Caco-2 (cell line): ENCODE results near the gene SMARCA4. TPM values are rescaled to one million over a fixed set of nuclear protein-coding genes. Genes with fewer than 3 reads are reported as not detected.
"Not testable (repeated sequence)": the region's sequence is repeated elsewhere in the genome, so short reads cannot be mapped to it uniquely, and the experiment has no call there.

Experiments
- BruUV-seq: library from RNA; stranded (reverse); fragments of 400-500 nt; replicated peaks from 2 replicates; lab custom pipeline; 2021; lab: Mats Ljungman, UMichigan
- CTCF ChIA-PET: fragments of 300-600 bp; sonication (Branson Sonifier 250); formaldehyde crosslinking; loops from one replicate; lab custom pipeline; 2022; ENCODE audit warnings: antibody characterized with exemption; lab: Charles Lee
- POLR2A ChIA-PET: fragments of 300-600 bp; sonication (Branson Sonifier 250); formaldehyde crosslinking; loops from one replicate; lab custom pipeline; 2022; ENCODE audit warnings: antibody characterized with exemption; lab: Charles Lee
- DNase-seq, 2 experiments: peaks; one replicate each; pipeline versions ENCODE4 v3.0.0 to v3.0.0-alpha.2; 2020 to 2022
- H3K27me3 ChIP-seq: replicated peaks from 2 replicates; pipeline ENCODE4 v1.6.0; 2011; ENCODE audit warnings: low read length; ENCODE audit not compliant: control insufficient read depth, insufficient read depth
- H3K36me3 ChIP-seq: 2 replicates; pipeline ENCODE4 v1.5.1; 2011; ENCODE audit warnings: low read length; ENCODE audit not compliant: control insufficient read depth, insufficient read depth
- H3K4me1 ChIP-seq: fragments of 250-450 bp; sonication (Bioruptor Pico); 2 replicates; pipeline ENCODE4 v1.5.1; 2020; ENCODE audit warnings: mild to moderate bottlenecking
- H3K4me3 ChIP-seq: 2 replicates; pipeline ENCODE4 v1.5.1; 2011; ENCODE audit warnings: low read depth, mild to moderate bottlenecking, control low read depth, low read length
- H3K9me3 ChIP-seq: fragments of 250-450 bp; sonication (Bioruptor Pico); 2 replicates; pipeline ENCODE4 v1.5.1; 2020; ENCODE audit warnings: mild to moderate bottlenecking, moderate library complexity
- H3K27ac Mint-ChIP-seq: one replicate; pipeline ENCODE4 v1.8.0; 2022; ENCODE audit warnings: mixed read lengths; ENCODE audit not compliant: unreplicated experiment
- H3K27me3 Mint-ChIP-seq: one replicate; pipeline ENCODE4 v1.8.0; 2022; ENCODE audit warnings: mixed read lengths; ENCODE audit not compliant: insufficient read depth, unreplicated experiment
- H3K36me3 Mint-ChIP-seq: one replicate; pipeline ENCODE4 v1.8.0; 2022; ENCODE audit warnings: mild to moderate bottlenecking, mixed read lengths; ENCODE audit not compliant: insufficient read depth, unreplicated experiment
- H3K4me1 Mint-ChIP-seq: one replicate; pipeline ENCODE4 v1.8.0; 2022; ENCODE audit warnings: low read depth, mixed read lengths; ENCODE audit not compliant: unreplicated experiment
- H3K4me3 Mint-ChIP-seq: one replicate; pipeline ENCODE4 v1.8.0; 2022; ENCODE audit warnings: mild to moderate bottlenecking, moderate library complexity, mixed read lengths; ENCODE audit not compliant: unreplicated experiment
- H3K9me3 Mint-ChIP-seq: one replicate; pipeline ENCODE4 v1.8.0; 2022; ENCODE audit warnings: mixed read lengths; ENCODE audit not compliant: unreplicated experiment
- CTCF ChIP-seq, 2 experiments: fragments of 200-600 bp in 1 of 2; IDR thresholded peaks; 1 replicate in 1 of 2; 2 replicates in 1 of 2; pipeline versions ENCODE4 v1.5.1 to v1.8.0; 2011 to 2022; ENCODE audit warnings: antibody characterized with exemption in 1 of 2, control low read depth in 1 of 2, inconsistent platforms in 1 of 2, low read depth in 1 of 2, low read length in 1 of 2, mild to moderate bottlenecking in 1 of 2, moderate library complexity in 1 of 2; ENCODE audit not compliant: insufficient read depth in 1 of 2, severe bottlenecking in 1 of 2, unreplicated experiment in 1 of 2
- intact Hi-C: fragments of 100-400 bp; cut with micrococcal nuclease; formaldehyde crosslinking; loops from one replicate; pipeline ENCODE4 v1.10.0; 2022; ENCODE audit not compliant: unreplicated experiment
- total RNA-seq: library from RNA; stranded (reverse); gene quantifications from 2 replicates; pipeline ENCODE4 v1.2.3, GENCODE V29; 2022

SMARCA4 gene
- total RNA-seq, 1 experiment from 2014 or later, result 171 TPM

- CTCF ChIA-PET, H3K27me3 Mint-ChIP-seq, H3K4me1 Mint-ChIP-seq, H3K27ac Mint-ChIP-seq, H3K36me3 ChIP-seq, H3K27me3 ChIP-seq, H3K4me3 Mint-ChIP-seq, H3K4me3 ChIP-seq, BruUV-seq, H3K9me3 Mint-ChIP-seq, DNase-seq, H3K9me3 ChIP-seq, POLR2A ChIA-PET: not testable (repeated sequence)
- intact Hi-C loops, result loop anchor here (2.0 kb wide), 1 partner anchor 67 kb away; no protein-coding TSS in a partner anchor
- H3K36me3 Mint-ChIP-seq, result peaks cover 11% of the 10 kb centered on the region
- H3K4me1 ChIP-seq, result peaks cover 33% of the 10 kb centered on the region
Observed at GRCh38 chr19:10943412-10943811, 17.4 kb upstream of the SMARCA4 start.

GRCh38 chr19:10945264-10945663 lies 15.6 kb upstream of the SMARCA4 start:
- peaks cover 17% of the 10 kb centered on the region for H3K4me1 ChIP-seq
- Mint-ChIP-seq H3K27ac (no peak overlapping the region), H3K4me3 (no peak overlapping the region), H3K9me3 (no peaks in the 10 kb centered on the region), H3K36me3 (no peaks in the 10 kb centered on the region), H3K4me1 (peaks cover 7% of the 10 kb centered on the region), H3K27me3 (no peaks in the 10 kb centered on the region)
- no peak for DNase-seq
- CTCF ChIA-PET, result no interaction called here
- intact Hi-C loops, result no loop called here
- BruUV-seq, result no TSS peak
- no peak overlapping the region for H3K4me3 ChIP-seq
- H3K9me3 ChIP-seq, result no peaks in the 10 kb centered on the region
- TF ChIP-seq CTCF (IDR thresholded peaks at IDR 0.05; ENCODE audit: insufficient read depth in 1 of 2, low read depth in 1 of 2, low read length in 1 of 2, severe bottlenecking in 1 of 2, unreplicated experiment in 1 of 2), result no peak
- no peaks in the 10 kb centered on the region for H3K36me3 ChIP-seq
- POLR2A ChIA-PET, result no interaction called here
- no peaks in the 10 kb centered on the region for H3K27me3 ChIP-seq

- Mint-ChIP-seq H3K36me3 (no peaks in the 10 kb centered on the region), H3K4me3 (no peak overlapping the region), H3K9me3 (no peaks in the 10 kb centered on the region), H3K27ac (no peak overlapping the region), H3K4me1 (no peaks in the 10 kb centered on the region), H3K27me3 (no peaks in the 10 kb centered on the region)
- Histone ChIP-seq H3K4me3 (no peak overlapping the region), H3K36me3 (no peaks in the 10 kb centered on the region), H3K27me3 (no peaks in the 10 kb centered on the region), H3K4me1 (peaks cover 6% of the 10 kb centered on the region), H3K9me3 (no peaks in the 10 kb centered on the region)
- no peak for TF ChIP-seq CTCF (IDR thresholded peaks at IDR 0.05; ENCODE audit: insufficient read depth in 1 of 2, low read depth in 1 of 2, low read length in 1 of 2, severe bottlenecking in 1 of 2, unreplicated experiment in 1 of 2)
- no peak for DNase-seq
- CTCF ChIA-PET, result no interaction called here
- POLR2A ChIA-PET, result no interaction called here
- intact Hi-C loops, result no loop called here
- no TSS peak for BruUV-seq
Observed at GRCh38 chr19:10946958-10947657, 13.7 kb upstream of the SMARCA4 start.
